WERI-Rb-1 (cell line): ENCODE measurements around the gene TRDMT1.

Source experiments
- DNase-seq: peaks from one replicate; pipeline ENCODE4 v3.0.0-alpha.2; 2020
- H3K27ac ChIP-seq: fragments of 250-450 bp; sonication (Bioruptor Pico); 2 replicates; pipeline ENCODE4 v1.5.1; 2020; ENCODE audit warnings: mild to moderate bottlenecking, moderate library complexity
- H3K27me3 ChIP-seq: fragments of 250-450 bp; sonication (Bioruptor Pico); 2 replicates; pipeline ENCODE4 v1.5.1; 2021; ENCODE audit warnings: mild to moderate bottlenecking, low read depth, moderate library complexity; ENCODE audit not compliant: insufficient read depth, severe bottlenecking
- H3K36me3 ChIP-seq: fragments of 250-450 bp; sonication (Bioruptor Pico); 2 replicates; pipeline ENCODE4 v1.5.1; 2020; ENCODE audit warnings: mild to moderate bottlenecking, moderate library complexity
- H3K4me3 ChIP-seq: 2 replicates; pipeline ENCODE4 v1.5.1; 2011; ENCODE audit warnings: low read depth, mild to moderate bottlenecking, control low read depth, low read length
- H3K9me3 ChIP-seq: fragments of 250-450 bp; sonication (Bioruptor Pico); 2 replicates; pipeline ENCODE4 v1.5.1; 2021; ENCODE audit warnings: mild to moderate bottlenecking, moderate library complexity; ENCODE audit not compliant: severe bottlenecking
- CTCF ChIP-seq: IDR thresholded peaks from 2 replicates; pipeline ENCODE4 v1.5.1; 2011; ENCODE audit warnings: low read depth, mild to moderate bottlenecking, control low read depth, inconsistent platforms, low read length

The TRDMT1 gene

GRCh38 chr10:17123961-17124360, 77.5 kb downstream of the TRDMT1 start:
- Histone ChIP-seq H3K36me3 (no peaks in the 10 kb centered on the region), H3K27ac (no peak overlapping the region), H3K9me3 (no peaks in the 10 kb centered on the region), H3K4me3 (no peak overlapping the region), H3K27me3 (no peaks in the 10 kb centered on the region)
- TF ChIP-seq CTCF = no peak
- DNase-seq = no peak

GRCh38 chr10:17122726-17123661, 78.5 kb downstream of the TRDMT1 start:
- Histone ChIP-seq H3K9me3 (no peaks in the 10 kb centered on the region), H3K4me3 (no peak overlapping the region), H3K36me3 (no peaks in the 10 kb centered on the region), H3K27ac (no peak overlapping the region), H3K27me3 (no peaks in the 10 kb centered on the region)
- no peak for TF ChIP-seq CTCF
- DNase-seq = no peak

- H3K27me3 ChIP-seq = no peaks in the 10 kb centered on the region
- no peak for TF ChIP-seq CTCF
- H3K27ac ChIP-seq = no peak overlapping the region
- no peak overlapping the region for H3K4me3 ChIP-seq
- H3K9me3 ChIP-seq = no peaks in the 10 kb centered on the region
- DNase-seq = no peak
- no peaks in the 10 kb centered on the region for H3K36me3 ChIP-seq
Measured at GRCh38 chr10:17122052-17122451, 79.4 kb downstream of the TRDMT1 start.

- DNase-seq = no peak
- no peak overlapping the region for H3K4me3 ChIP-seq
- H3K27me3 ChIP-seq = no peaks in the 10 kb centered on the region
- no peaks in the 10 kb centered on the region for H3K9me3 ChIP-seq
- H3K36me3 ChIP-seq = no peaks in the 10 kb centered on the region
- no peak for TF ChIP-seq CTCF
- H3K27ac ChIP-seq = no peak overlapping the region
Measured at GRCh38 chr10:17120694-17121093, 80.8 kb downstream of the TRDMT1 start.

- TF ChIP-seq CTCF = no peak
- Histone ChIP-seq H3K27ac (no peak overlapping the region), H3K36me3 (no peaks in the 10 kb centered on the region), H3K9me3 (no peaks in the 10 kb centered on the region), H3K4me3 (no peak overlapping the region), H3K27me3 (no peaks in the 10 kb centered on the region)
- no peak for DNase-seq
Measured at GRCh38 chr10:17119845-17120244, 81.6 kb downstream of the TRDMT1 start.

- TF ChIP-seq CTCF = no peak
- H3K9me3 ChIP-seq = no peaks in the 10 kb centered on the region
- no peaks in the 10 kb centered on the region for H3K36me3 ChIP-seq
- H3K4me3 ChIP-seq = no peak overlapping the region
- H3K27me3 ChIP-seq = no peaks in the 10 kb centered on the region
- no peak overlapping the region for H3K27ac ChIP-seq
- peak; percentile 29 for DNase-seq
Measured at GRCh38 chr10:17116193-17116592, 85.3 kb downstream of the TRDMT1 start.
